ENCODE measurements around the gene TCEA3. TPM values are rescaled to one million over a fixed set of nuclear protein-coding genes. Genes with fewer than 3 reads are reported as not detected.

The TCEA3 gene
- polyA plus RNA-seq, 1 donor (not counting 4 experiments of a cell fraction or from before 2014, with no cell fraction given), result 0.38 TPM

DNA sequence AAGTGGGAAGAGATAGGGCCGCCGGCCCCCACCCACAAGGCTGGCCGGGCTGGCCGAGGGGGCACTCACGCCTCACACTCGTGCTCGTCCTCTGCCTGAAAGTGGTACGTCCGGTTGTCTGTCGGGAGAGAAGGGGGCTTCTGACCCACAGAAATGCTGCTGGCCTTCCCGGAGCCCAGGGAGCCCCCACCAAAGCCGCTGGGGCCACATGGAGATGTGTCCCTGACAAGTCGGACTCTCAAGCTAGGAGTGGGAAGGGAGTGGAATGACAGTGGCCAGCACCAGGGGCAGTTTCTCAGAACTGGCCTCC is 12.8 kb upstream of the TCEA3 start:
- H3K9me1 ChIP-seq (ENCODE audit: control insufficient read depth, extremely low read depth, insufficient read depth, low read length), result no peaks in the 10 kb centered on the region
- no peak overlapping the region for H3K4me3 ChIP-seq (ENCODE audit: control insufficient read depth in 2 of 3, extremely low read depth in 1 of 3, insufficient read depth in 2 of 3, low read depth in 1 of 3, low read length in 3 of 3)
- FAIRE-seq, result no peak
- dilution Hi-C loops (cut with MboI; ENCODE audit: extremely low pct_ligation_motif_present, low sequenced_read_pairs), result no loop called here
- H3K4me1 ChIP-seq (ENCODE audit: control insufficient read depth, extremely low read depth, insufficient read depth, low read length), result no peaks in the 10 kb centered on the region
- no peak overlapping the region for H2AFZ ChIP-seq (ENCODE audit: control insufficient read depth, low read length)
- H3K27ac ChIP-seq (ENCODE audit: control insufficient read depth, insufficient read depth, low read length), result no peak overlapping the region
- H3K79me2 ChIP-seq (ENCODE audit: control insufficient read depth, insufficient read depth, low read length), result no peaks in the 10 kb centered on the region
- H3K9ac ChIP-seq (ENCODE audit: control insufficient read depth, extremely low read depth, insufficient read depth, low read length), result no peak overlapping the region
- H3K4me2 ChIP-seq (ENCODE audit: control insufficient read depth, extremely low read depth, insufficient read depth, low read depth, low read length), result no peak overlapping the region
- H3K9me3 ChIP-seq (ENCODE audit: control insufficient read depth, low read depth, low read length), result no peaks in the 10 kb centered on the region
- H4K20me1 ChIP-seq (ENCODE audit: control insufficient read depth, extremely low read depth, insufficient read depth, low read length), result no peaks in the 10 kb centered on the region
- TF ChIP-seq, protein P1, sequence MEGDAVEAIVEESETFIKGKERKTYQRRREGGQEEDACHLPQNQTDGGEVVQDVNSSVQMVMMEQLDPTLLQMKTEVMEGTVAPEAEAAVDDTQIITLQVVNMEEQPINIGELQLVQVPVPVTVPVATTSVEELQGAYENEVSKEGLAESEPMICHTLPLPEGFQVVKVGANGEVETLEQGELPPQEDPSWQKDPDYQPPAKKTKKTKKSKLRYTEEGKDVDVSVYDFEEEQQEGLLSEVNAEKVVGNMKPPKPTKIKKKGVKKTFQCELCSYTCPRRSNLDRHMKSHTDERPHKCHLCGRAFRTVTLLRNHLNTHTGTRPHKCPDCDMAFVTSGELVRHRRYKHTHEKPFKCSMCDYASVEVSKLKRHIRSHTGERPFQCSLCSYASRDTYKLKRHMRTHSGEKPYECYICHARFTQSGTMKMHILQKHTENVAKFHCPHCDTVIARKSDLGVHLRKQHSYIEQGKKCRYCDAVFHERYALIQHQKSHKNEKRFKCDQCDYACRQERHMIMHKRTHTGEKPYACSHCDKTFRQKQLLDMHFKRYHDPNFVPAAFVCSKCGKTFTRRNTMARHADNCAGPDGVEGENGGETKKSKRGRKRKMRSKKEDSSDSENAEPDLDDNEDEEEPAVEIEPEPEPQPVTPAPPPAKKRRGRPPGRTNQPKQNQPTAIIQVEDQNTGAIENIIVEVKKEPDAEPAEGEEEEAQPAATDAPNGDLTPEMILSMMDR (optimal IDR thresholded peaks at IDR 0.05 in 1 of 3, IDR thresholded peaks at IDR 0.05 in 1 of 3, conservative IDR thresholded peaks at IDR 0.05 in 1 of 3; ENCODE audit: extremely low read depth in 1 of 3, insufficient read depth in 2 of 3, low read length in 3 of 3), result no peak
- TF ChIP-seq EZH2 (IDR thresholded peaks at IDR 0.05; ENCODE audit: low read length), result no peak
- H3K36me3 ChIP-seq (ENCODE audit: control insufficient read depth in 2 of 2, extremely low read depth in 1 of 2, insufficient read depth in 2 of 2, low read length in 2 of 2), result peaks cover 0 to 25% of the 10 kb centered on the region in 2 experiments
- no peaks in the 10 kb centered on the region for H3K27me3 ChIP-seq (ENCODE audit: control insufficient read depth, extremely low read depth, insufficient read depth, low read length)
- no peak for DNase-seq (ENCODE audit: low read depth, low spot score)

DNA sequence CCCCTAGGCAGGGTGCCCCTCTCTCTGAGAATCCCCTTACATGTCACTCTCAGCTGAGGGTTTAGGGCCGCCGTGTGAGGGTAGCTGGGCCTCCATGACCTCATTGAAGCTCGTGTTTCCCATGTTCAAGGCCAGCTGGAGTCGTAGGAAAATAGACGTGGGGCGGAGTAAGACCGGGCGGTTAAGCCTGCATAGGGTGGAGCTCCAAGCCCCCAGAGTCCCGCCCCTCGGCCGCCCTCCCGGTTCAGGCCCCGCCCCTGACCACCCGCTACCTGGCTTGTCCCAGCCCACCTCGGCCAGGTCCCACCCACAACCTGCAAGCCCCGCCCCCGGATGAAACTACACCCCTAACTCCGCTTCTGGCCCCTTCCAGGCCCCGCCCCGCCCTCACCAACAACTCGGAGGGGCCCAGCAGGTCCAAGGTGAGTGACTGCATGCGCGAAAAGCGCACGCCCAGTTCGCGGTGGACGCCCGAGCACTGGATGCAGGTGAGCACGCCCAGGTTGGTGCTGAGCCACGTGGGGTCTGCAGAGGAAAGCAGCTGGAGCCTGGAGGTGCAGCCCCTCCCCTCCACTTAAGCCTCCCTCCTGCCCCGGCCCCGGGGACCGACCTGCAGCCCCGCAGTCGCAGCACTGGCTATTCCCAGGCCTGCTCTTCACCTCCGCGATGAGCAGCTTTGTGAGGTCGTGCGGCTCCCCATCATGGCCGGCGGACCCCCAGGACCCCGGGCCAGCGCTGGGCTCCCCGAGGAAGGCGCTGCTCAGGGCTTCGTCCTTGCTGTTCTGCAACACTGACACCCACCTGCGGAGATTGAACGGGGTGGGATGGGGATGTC is 12.2 kb upstream of the TCEA3 start:
- no peak overlapping the region for H3K27ac ChIP-seq (ENCODE audit: control insufficient read depth, insufficient read depth, low read length)
- H3K79me2 ChIP-seq (ENCODE audit: control insufficient read depth, insufficient read depth, low read length), result no peaks in the 10 kb centered on the region
- no peak overlapping the region for H3K4me2 ChIP-seq (ENCODE audit: control insufficient read depth, extremely low read depth, insufficient read depth, low read depth, low read length)
- H2AFZ ChIP-seq (ENCODE audit: control insufficient read depth, low read length), result no peak overlapping the region
- H3K4me3 ChIP-seq (ENCODE audit: control insufficient read depth in 2 of 3, extremely low read depth in 1 of 3, insufficient read depth in 2 of 3, low read depth in 1 of 3, low read length in 3 of 3), result no peak overlapping the region
- no peak overlapping the region for H3K9ac ChIP-seq (ENCODE audit: control insufficient read depth, extremely low read depth, insufficient read depth, low read length)
- no peaks in the 10 kb centered on the region for H3K9me3 ChIP-seq (ENCODE audit: control insufficient read depth, low read depth, low read length)
- FAIRE-seq (no peak), DNase-seq (ENCODE audit: low read depth, low spot score) (no peak)
- H3K36me3 ChIP-seq (ENCODE audit: control insufficient read depth in 2 of 2, extremely low read depth in 1 of 2, insufficient read depth in 2 of 2, low read length in 2 of 2), result peaks cover 0 to 25% of the 10 kb centered on the region in 2 experiments
- H4K20me1 ChIP-seq (ENCODE audit: control insufficient read depth, extremely low read depth, insufficient read depth, low read length), result no peaks in the 10 kb centered on the region
- TF ChIP-seq, protein P1 (optimal IDR thresholded peaks at IDR 0.05 in 1 of 3, IDR thresholded peaks at IDR 0.05 in 1 of 3, conservative IDR thresholded peaks at IDR 0.05 in 1 of 3; ENCODE audit: extremely low read depth in 1 of 3, insufficient read depth in 2 of 3, low read length in 3 of 3), result no peak
- TF ChIP-seq EZH2 (IDR thresholded peaks at IDR 0.05; ENCODE audit: low read length), result no peak
- H3K9me1 ChIP-seq (ENCODE audit: control insufficient read depth, extremely low read depth, insufficient read depth, low read length), result no peaks in the 10 kb centered on the region
- dilution Hi-C loops (cut with MboI; ENCODE audit: extremely low pct_ligation_motif_present, low sequenced_read_pairs), result no loop called here
- H3K27me3 ChIP-seq (ENCODE audit: control insufficient read depth, extremely low read depth, insufficient read depth, low read length), result no peaks in the 10 kb centered on the region
- no peaks in the 10 kb centered on the region for H3K4me1 ChIP-seq (ENCODE audit: control insufficient read depth, extremely low read depth, insufficient read depth, low read length)

Data from keratinocyte (primary cell).